Uterus (tissue), 2 donors: Measurements from ENCODE around the gene MMP21.

Experiments used
- CTCF ChIP-seq, 4 experiments: fragments of 200-600 bp in 2 of 4; fragments of 450-650 bp in 2 of 4; sonication (generic) in 2 of 4; IDR thresholded peaks; one replicate each; pipeline ENCODE4 v1.5.1; 2016 to 2019; ENCODE audit warnings: antibody characterized with exemption in 4 of 4, mild to moderate bottlenecking in 2 of 4, moderate library complexity in 1 of 4
- POLR2A ChIP-seq, 2 donors: fragments of 450-650 bp; IDR thresholded peaks; one replicate each; pipeline ENCODE4 v1.6.1; 2016; ENCODE audit warnings: antibody characterized with exemption in 2 of 2, mild to moderate bottlenecking in 1 of 2, moderate library complexity in 1 of 2

GRCh38 chr10:125770844-125771243 lies 4.8 kb downstream of the MMP21 start:
- no peak for TF ChIP-seq CTCF (IDR thresholded peaks at IDR 0.05)
- TF ChIP-seq POLR2A (IDR thresholded peaks at IDR 0.05), result no peak
